KMS-11 (cell line): Measurements from ENCODE around the gene ITPKB.

ENCODE experiments used
- H2AFZ ChIP-seq: fragments of 200-600 bp; sonication (generic); 2 replicates; pipeline ENCODE4 v1.6.1; 2016; ENCODE audit warnings: antibody characterized with exemption, mixed run types, low read depth
- H3K27ac ChIP-seq: fragments of 200-600 bp; sonication (generic); 2 replicates; pipeline ENCODE4 v1.6.1; 2016; ENCODE audit warnings: mild to moderate bottlenecking, mixed run types
- H3K27me3 ChIP-seq: fragments of 200-600 bp; sonication (generic); 2 replicates; pipeline ENCODE4 v1.6.1; 2017; ENCODE audit warnings: mild to moderate bottlenecking, low read depth, mixed run types, moderate library complexity; ENCODE audit not compliant: insufficient read depth
- H3K36me3 ChIP-seq: fragments of 200-600 bp; sonication (generic); 2 replicates; pipeline ENCODE4 v1.6.1; 2017; ENCODE audit warnings: mild to moderate bottlenecking, mixed run types; ENCODE audit not compliant: insufficient read depth
- H3K4me1 ChIP-seq: fragments of 200-600 bp; sonication (generic); 2 replicates; pipeline ENCODE4 v1.6.1; 2016; ENCODE audit warnings: mild to moderate bottlenecking, low read depth, mixed run types; ENCODE audit not compliant: poor library complexity, severe bottlenecking
- H3K4me2 ChIP-seq: fragments of 200-600 bp; sonication (generic); 2 replicates; pipeline ENCODE4 v1.7.0; 2016; ENCODE audit warnings: mild to moderate bottlenecking, mixed run types
- H3K4me3 ChIP-seq: fragments of 200-600 bp; sonication (generic); IDR thresholded peaks from 2 replicates; pipeline ENCODE4 v1.6.1; 2017; ENCODE audit warnings: low read depth, low read length, mixed read lengths; ENCODE audit not compliant: insufficient read depth
- H3K79me2 ChIP-seq: fragments of 200-600 bp; sonication (generic); 2 replicates; pipeline ENCODE4 v1.6.1; 2016; ENCODE audit warnings: low read depth, mixed run types; ENCODE audit not compliant: insufficient read depth
- H3K9ac ChIP-seq: fragments of 200-600 bp; sonication (generic); 2 replicates; pipeline ENCODE4 v1.6.1; 2016; ENCODE audit warnings: mild to moderate bottlenecking, mixed run types
- H4K20me1 ChIP-seq: fragments of 200-600 bp; sonication (generic); 2 replicates; pipeline ENCODE4 v1.6.1; 2016; ENCODE audit warnings: mild to moderate bottlenecking, mixed run types; ENCODE audit not compliant: insufficient read depth
- TF ChIP-seq, protein P1 (sequence below): fragments of 200-600 bp; sonication (generic); conservative IDR thresholded peaks from 2 replicates; pipeline ENCODE4 v1.6.1; 2017; ENCODE audit warnings: low read depth, mild to moderate bottlenecking, antibody characterized with exemption, low read length, moderate library complexity, mixed read lengths

Gene ITPKB

DNA sequence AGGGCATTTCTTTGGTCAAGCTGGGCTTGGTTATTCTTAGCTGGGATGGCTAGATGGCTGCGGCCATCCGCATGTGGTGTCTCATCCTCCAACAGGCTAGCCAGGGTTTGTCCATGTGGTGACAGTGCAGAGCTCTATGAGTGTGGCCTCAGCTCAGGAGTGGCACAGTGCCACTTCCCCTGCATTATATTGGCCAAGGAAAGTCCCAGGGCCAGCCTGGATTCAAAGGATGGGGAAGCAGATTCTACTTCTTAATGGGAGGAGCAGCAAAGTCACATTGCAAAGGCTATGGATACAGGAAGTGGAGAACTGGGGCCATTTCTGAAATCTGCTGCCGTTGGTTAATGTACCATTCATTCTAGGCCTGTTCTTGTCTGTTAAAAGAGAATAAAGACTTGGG, 156.1 kb downstream of the ITPKB start:
- Histone ChIP-seq H3K4me1 (no peaks in the 10 kb centered on the region), H3K79me2 (no peaks in the 10 kb centered on the region), H3K4me2 (no peak overlapping the region), H4K20me1 (no peaks in the 10 kb centered on the region), H3K27ac (no peak overlapping the region), H2AFZ (no peak overlapping the region), H3K36me3 (no peaks in the 10 kb centered on the region), H3K4me3 (no peak overlapping the region), H3K9ac (no peak overlapping the region), H3K27me3 (no peaks in the 10 kb centered on the region)
- TF ChIP-seq, protein P1, sequence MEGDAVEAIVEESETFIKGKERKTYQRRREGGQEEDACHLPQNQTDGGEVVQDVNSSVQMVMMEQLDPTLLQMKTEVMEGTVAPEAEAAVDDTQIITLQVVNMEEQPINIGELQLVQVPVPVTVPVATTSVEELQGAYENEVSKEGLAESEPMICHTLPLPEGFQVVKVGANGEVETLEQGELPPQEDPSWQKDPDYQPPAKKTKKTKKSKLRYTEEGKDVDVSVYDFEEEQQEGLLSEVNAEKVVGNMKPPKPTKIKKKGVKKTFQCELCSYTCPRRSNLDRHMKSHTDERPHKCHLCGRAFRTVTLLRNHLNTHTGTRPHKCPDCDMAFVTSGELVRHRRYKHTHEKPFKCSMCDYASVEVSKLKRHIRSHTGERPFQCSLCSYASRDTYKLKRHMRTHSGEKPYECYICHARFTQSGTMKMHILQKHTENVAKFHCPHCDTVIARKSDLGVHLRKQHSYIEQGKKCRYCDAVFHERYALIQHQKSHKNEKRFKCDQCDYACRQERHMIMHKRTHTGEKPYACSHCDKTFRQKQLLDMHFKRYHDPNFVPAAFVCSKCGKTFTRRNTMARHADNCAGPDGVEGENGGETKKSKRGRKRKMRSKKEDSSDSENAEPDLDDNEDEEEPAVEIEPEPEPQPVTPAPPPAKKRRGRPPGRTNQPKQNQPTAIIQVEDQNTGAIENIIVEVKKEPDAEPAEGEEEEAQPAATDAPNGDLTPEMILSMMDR: no peak
